PC-9 (cell line): ENCODE measurements around the gene CDH22. TPM values are rescaled to one million over a fixed set of nuclear protein-coding genes. Genes with fewer than 3 reads are reported as not detected.

ENCODE experiments used
- BruUV-seq: library from RNA; stranded (reverse); fragments of 400-500 nt; replicated peaks from 2 replicates; lab custom pipeline; 2021; lab: Mats Ljungman, UMichigan
- CTCF ChIA-PET: fragments of 300-600 bp; sonication (Branson Sonifier 250); formaldehyde crosslinking; loops from one replicate; lab custom pipeline; 2022; ENCODE audit warnings: antibody characterized with exemption; lab: Charles Lee
- POLR2A ChIA-PET: fragments of 300-600 bp; sonication (Branson Sonifier 250); formaldehyde crosslinking; loops from one replicate; lab custom pipeline; 2022; ENCODE audit warnings: antibody characterized with exemption; ENCODE audit not compliant: unreplicated experiment; lab: Charles Lee
- DNase-seq, 2 experiments: peaks; one replicate each; pipeline versions ENCODE4 v3.0.0 to v3.0.0-alpha.2; 2015 to 2022; ENCODE audit warnings: mixed read lengths in 1 of 2
- H2AFZ ChIP-seq: fragments of 200-600 bp; sonication (generic); 2 replicates; pipeline ENCODE4 v1.8.1; 2017; ENCODE audit warnings: antibody characterized with exemption
- H3F3A ChIP-seq: fragments of 200-600 bp; sonication (generic); 2 replicates; pipeline ENCODE4 v1.8.1; 2017; ENCODE audit warnings: antibody characterized with exemption, mild to moderate bottlenecking, low read depth; ENCODE audit not compliant: insufficient read depth
- H3K27ac ChIP-seq: fragments of 200-600 bp; sonication (generic); 2 replicates; pipeline ENCODE4 v1.6.1; 2016; ENCODE audit warnings: mixed run types
- H3K27me3 ChIP-seq: fragments of 200-600 bp; sonication (generic); 2 replicates; pipeline ENCODE4 v1.6.1; 2016; ENCODE audit warnings: low read depth, mixed run types; ENCODE audit not compliant: insufficient read depth
- H3K36me3 ChIP-seq: fragments of 200-600 bp; sonication (generic); 2 replicates; pipeline ENCODE4 v1.6.1; 2016; ENCODE audit warnings: low read depth, mixed run types
- H3K4me1 ChIP-seq: fragments of 200-600 bp; sonication (generic); replicated peaks from 2 replicates; pipeline ENCODE4 v1.6.1; 2016; ENCODE audit warnings: mixed run types; ENCODE audit not compliant: insufficient read depth
- H3K4me2 ChIP-seq: fragments of 200-600 bp; sonication (generic); 2 replicates; pipeline ENCODE4 v1.6.1; 2017; ENCODE audit warnings: mixed run types
- H3K4me3 ChIP-seq: fragments of 200-600 bp; sonication (generic); 2 replicates; pipeline ENCODE4 v1.6.1; 2016; ENCODE audit warnings: mixed run types
- H3K79me2 ChIP-seq: fragments of 200-600 bp; sonication (generic); 2 replicates; pipeline ENCODE4 v1.6.1; 2017; ENCODE audit warnings: low read depth, mixed run types
- H3K9me2 ChIP-seq: fragments of 200-600 bp; sonication (generic); 2 replicates; pipeline ENCODE4 v1.8.1; 2017; ENCODE audit warnings: mild to moderate bottlenecking; ENCODE audit not compliant: insufficient read depth
- H3K9me3 ChIP-seq: fragments of 200-600 bp; sonication (generic); 2 replicates; pipeline ENCODE4 v1.8.1; 2016; ENCODE audit warnings: low read depth; ENCODE audit not compliant: insufficient read depth
- H4K20me1 ChIP-seq: fragments of 200-600 bp; sonication (generic); 2 replicates; pipeline ENCODE4 v1.8.1; 2017; ENCODE audit not compliant: insufficient read depth
- CTCF ChIP-seq: fragments of 200-600 bp; sonication (generic); conservative IDR thresholded peaks from 2 replicates; pipeline ENCODE4 v1.6.1; 2017; ENCODE audit warnings: mixed run types, antibody characterized with exemption, mild to moderate bottlenecking, moderate library complexity
- EZH2 ChIP-seq: fragments of 200-600 bp; sonication (generic); IDR thresholded peaks from 2 replicates; pipeline ENCODE4 v1.8.0; 2017; ENCODE audit warnings: antibody characterized with exemption, low read depth
- intact Hi-C: fragments of 100-400 bp; cut with micrococcal nuclease; formaldehyde crosslinking; loops from one replicate; pipeline ENCODE4 v1.10.0; 2022; ENCODE audit not compliant: unreplicated experiment
- total RNA-seq: library from RNA; stranded (reverse); gene quantifications from 2 replicates; pipeline ENCODE4 v1.2.3, GENCODE V29; 2021

CDH22 gene
- total RNA-seq, 1 experiment from 2014 or later, result not detected

GRCh38 chr20:46226602-46227001 lies 81.7 kb downstream of the CDH22 start:
- ChIA-PET POLR2A (no interaction called here), CTCF (no interaction called here)
- Histone ChIP-seq H3K9me3 (no peaks in the 10 kb centered on the region), H3F3A (no peaks in the 10 kb centered on the region), H4K20me1 (no peaks in the 10 kb centered on the region; the same call in 1 of the 2 replicates), H3K9me2 (no peaks in the 10 kb centered on the region), H3K79me2 (no peaks in the 10 kb centered on the region), H3K36me3 (no peaks in the 10 kb centered on the region), H3K4me1 (no peaks in the 10 kb centered on the region), H3K4me3 (no peak overlapping the region), H3K27me3 (peaks cover 58% of the 10 kb centered on the region), H3K27ac (no peak overlapping the region), H3K4me2 (no peak overlapping the region), H2AFZ (no peak overlapping the region)
- DNase-seq, result no peak
- no peak for TF ChIP-seq CTCF
- no peak for TF ChIP-seq EZH2
- BruUV-seq, result no TSS peak
- intact Hi-C loops, result no loop called here

GRCh38 chr20:46222521-46223007 lies 85.7 kb downstream of the CDH22 start:
- no peak overlapping the region for H3K4me3 ChIP-seq
- H3F3A ChIP-seq, result no peaks in the 10 kb centered on the region
- intact Hi-C loops, result no loop called here
- no peak for DNase-seq
- H3K27ac ChIP-seq, result no peak overlapping the region
- ChIA-PET CTCF (no interaction called here), POLR2A (no interaction called here)
- no peaks in the 10 kb centered on the region; the same call in 1 of the 2 replicates for H4K20me1 ChIP-seq
- no peaks in the 10 kb centered on the region for H3K36me3 ChIP-seq
- H3K9me2 ChIP-seq, result no peaks in the 10 kb centered on the region
- H2AFZ ChIP-seq, result no peak overlapping the region
- H3K9me3 ChIP-seq, result no peaks in the 10 kb centered on the region
- H3K79me2 ChIP-seq, result no peaks in the 10 kb centered on the region
- TF ChIP-seq CTCF (no peak), EZH2 (no peak)
- no peaks in the 10 kb centered on the region for H3K4me1 ChIP-seq
- peaks cover 67% of the 10 kb centered on the region for H3K27me3 ChIP-seq
- H3K4me2 ChIP-seq, result no peak overlapping the region
- no TSS peak for BruUV-seq

GRCh38 chr20:46221256-46221833 lies 87.0 kb downstream of the CDH22 start:
- intact Hi-C loops, result no loop called here
- Histone ChIP-seq H3K9me3 (no peaks in the 10 kb centered on the region), H3F3A (0 out of 2 replicates have a peak, but pooled peaks cover under 1% of the 10 kb centered on the region), H3K4me3 (no peak overlapping the region), H3K4me1 (peaks cover under 1% of the 10 kb centered on the region), H3K9me2 (no peaks in the 10 kb centered on the region), H3K4me2 (no peak overlapping the region), H3K27ac (no peak overlapping the region), H4K20me1 (no peaks in the 10 kb centered on the region; the same call in 1 of the 2 replicates), H3K79me2 (no peaks in the 10 kb centered on the region), H3K36me3 (no peaks in the 10 kb centered on the region), H2AFZ (no peak overlapping the region), H3K27me3 (peaks cover 70% of the 10 kb centered on the region)
- ChIA-PET CTCF (interaction anchor here (0.6 kb wide), 1 partner anchor 114 kb away, joined by 9 read pairs; no protein-coding TSS in a partner anchor), POLR2A (no interaction called here)
- no peak for TF ChIP-seq CTCF
- no peak for TF ChIP-seq EZH2
- BruUV-seq, result no TSS peak
- no peak for DNase-seq
